HG03520 (cell line): Measurements from ENCODE around the gene OR7D2.
A peak's percentile ranks its signal among the peaks of the same experiment; 100 is the strongest.

ENCODE experiments used
- ATAC-seq: cut with Tn5 transposase; IDR thresholded peaks from one replicate; pipeline ENCODE4 v1.9.1; 2021; ENCODE audit warnings: mild to moderate bottlenecking, moderate library complexity; ENCODE audit not compliant: unreplicated experiment

OR7D2 gene

DNA sequence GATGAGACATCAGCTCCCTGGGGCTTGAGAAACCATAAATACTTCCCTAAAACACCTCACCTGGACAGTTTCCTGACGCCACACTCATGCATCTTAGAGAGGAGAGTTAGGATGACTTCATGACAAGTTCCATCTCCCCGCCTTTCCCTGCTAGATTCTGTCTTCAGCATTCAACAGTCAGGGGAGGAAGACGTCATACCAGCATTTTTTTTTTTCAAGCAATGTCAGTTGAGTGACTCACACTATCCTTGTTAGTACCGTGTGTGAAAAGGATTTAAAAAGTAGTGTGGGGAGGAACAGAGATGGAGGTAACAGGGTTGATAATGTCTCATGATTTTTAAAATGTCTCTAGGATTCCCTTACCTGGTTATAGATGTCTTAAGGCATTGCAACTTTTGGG, at the start of gene OR7D2:
TSS of gene OR7D2 (plus strand) at position 79 of the 400 bp plus-strand sequence. CDS start 6,803 bp downstream, outside the sequence.
- no peak for ATAC-seq

GRCh38 chr19:9130965-9131364, 47.8 kb upstream of the OR7D2 start:
- no peak for ATAC-seq

DNA sequence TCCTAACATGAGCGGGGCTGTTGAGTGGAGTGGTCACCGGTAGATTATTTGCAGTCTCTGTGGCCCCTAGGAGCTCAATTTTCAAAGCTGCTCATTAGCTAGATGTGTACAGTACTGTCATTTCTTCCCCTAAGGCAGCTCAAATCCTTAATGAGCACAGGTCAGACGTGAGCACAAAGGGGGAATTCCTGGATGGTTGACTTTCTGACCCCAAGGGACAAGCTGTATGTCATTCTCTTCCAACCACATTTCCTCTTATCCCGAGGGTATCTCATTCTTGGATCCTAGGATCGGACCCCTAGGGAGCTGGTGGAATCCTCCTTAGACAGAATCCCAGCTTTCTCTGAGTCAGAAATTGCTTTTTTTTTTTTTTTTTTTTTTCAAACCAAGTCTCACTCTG, 46.4 kb upstream of the OR7D2 start:
- no peak for ATAC-seq

GRCh38 chr19:9139609-9140158, 39.1 kb upstream of the OR7D2 start:
- ATAC-seq, result no peak

DNA sequence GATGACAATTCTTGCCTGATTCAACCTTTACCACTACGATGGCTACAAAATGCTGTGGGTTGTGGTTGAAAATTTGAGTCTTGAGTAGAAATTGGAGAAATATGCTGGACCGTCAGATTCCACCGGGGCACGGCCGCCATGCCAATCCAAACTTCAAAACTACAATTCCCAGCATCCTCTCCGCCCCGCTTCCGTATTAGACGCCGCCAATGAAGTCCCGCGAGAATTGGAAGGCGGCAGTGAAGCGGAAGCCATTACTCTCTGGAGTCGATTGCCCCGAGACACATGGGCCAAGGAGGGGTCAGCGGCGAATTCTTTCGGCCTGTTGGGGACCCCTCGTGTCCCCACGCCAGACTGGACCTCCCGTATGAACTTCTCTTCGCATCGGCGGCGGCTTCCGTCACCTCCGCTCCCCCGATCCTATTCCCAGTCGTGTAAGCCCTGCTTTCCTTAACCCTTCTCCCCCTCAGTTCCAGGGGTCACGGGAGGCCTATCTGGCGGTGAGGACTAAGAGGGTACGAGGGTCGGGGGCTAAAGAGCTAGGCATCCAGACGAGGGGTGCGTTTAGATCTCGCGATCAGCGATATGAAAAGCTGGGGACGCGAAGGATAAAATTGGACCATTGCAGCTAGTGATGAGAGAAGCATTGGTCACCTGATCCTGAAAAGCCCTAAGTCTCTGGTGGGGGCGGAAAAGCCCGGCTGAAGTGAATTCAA, 38.5 kb upstream of the OR7D2 start, which contains the start of gene ZNF317:
TSS of gene ZNF317 (plus strand) at position 239 of the 716 bp plus-strand sequence. CDS start 15,620 bp downstream, outside the sequence.
- peak; percentile 89 for ATAC-seq

- no peak for ATAC-seq
These were observed 33.9 kb upstream of the OR7D2 start for GRCh38 chr19:9144920-9145319.

DNA sequence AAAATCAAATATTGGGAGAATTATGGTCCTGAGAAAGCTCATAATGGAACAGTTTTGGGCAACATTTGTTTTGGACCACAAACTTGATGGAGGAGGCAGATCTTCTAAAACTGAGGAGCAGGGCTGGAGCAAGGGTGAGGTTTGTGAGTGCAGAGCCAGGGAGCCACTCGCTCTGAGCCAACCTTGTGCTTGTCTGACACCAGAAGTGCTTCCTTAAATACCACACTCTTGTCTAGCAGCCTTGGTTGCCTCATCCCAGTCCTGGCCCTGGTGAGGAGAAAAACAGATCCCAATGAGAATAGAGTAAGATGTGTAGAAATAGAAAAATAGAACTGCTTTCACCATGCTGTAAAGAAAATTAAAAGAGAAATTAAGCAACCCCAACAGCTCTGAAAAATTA, 31.9 kb upstream of the OR7D2 start:
- ATAC-seq, result no peak

- ATAC-seq, result no peak
These were observed 30.1 kb upstream of the OR7D2 start for GRCh38 chr19:9148697-9149096.

DNA sequence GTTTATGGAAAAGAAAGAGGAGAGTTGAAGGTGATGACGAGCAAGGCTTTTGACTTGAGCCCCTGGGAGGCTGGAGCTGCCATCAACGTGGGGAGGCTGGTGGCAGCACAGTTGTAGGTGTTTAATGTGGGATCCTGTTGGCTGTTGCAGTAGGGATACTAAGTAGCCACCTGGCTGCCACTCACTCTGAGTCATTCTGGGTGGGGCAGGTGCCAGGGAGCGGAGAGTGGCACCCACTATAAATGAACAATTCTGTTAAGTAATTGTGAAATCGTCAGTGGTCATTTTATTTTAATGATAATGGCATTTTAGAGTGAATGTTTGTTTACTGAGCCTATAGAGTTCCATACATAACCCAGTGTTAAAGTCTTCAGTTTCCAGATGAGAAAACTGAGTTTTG, 28.8 kb upstream of the OR7D2 start:
- no peak for ATAC-seq

DNA sequence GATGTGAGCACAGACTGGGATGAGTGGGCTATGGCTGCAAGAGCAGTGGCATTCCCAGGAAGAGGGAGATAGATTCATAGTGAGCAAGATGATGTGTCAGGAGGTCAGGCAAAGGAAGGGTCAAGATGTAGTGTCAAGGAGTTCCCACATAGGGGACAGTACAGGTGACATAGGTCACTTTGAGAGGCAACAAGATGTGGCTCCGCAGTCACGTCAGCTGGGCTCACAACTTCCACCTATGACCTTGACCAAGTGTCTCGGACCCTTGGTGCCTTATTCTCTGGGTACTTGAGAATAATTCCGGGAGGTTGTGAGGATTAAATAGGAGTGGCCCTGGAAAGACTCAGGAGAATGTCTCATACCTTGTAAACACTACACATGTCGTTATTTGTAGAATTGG, 28.1 kb upstream of the OR7D2 start:
- ATAC-seq, result no peak

DNA sequence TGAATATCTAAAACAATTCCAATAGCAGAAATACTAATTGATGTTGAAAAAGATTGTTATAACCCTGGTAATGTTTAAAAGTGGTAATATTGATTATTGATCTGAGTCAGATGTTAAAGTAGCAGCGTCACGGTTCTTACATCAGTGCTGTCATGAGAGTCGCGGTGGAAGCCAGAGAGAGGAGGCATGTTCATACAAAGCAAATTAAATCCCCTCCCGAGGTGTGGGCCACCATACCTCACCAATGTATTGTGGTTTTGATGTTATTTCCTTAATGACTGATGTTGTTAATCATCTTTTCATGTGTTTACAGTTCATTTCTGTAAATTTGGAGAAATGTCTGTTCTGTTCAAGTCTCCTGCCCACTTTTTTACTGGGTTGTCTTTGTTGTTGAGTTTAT, 27.4 kb upstream of the OR7D2 start:
- no peak for ATAC-seq

GRCh38 chr19:9155591-9155990, 23.2 kb upstream of the OR7D2 start:
- ATAC-seq, result no peak

GRCh38 chr19:9156304-9156703, 22.5 kb upstream of the OR7D2 start:
- no peak for ATAC-seq

DNA sequence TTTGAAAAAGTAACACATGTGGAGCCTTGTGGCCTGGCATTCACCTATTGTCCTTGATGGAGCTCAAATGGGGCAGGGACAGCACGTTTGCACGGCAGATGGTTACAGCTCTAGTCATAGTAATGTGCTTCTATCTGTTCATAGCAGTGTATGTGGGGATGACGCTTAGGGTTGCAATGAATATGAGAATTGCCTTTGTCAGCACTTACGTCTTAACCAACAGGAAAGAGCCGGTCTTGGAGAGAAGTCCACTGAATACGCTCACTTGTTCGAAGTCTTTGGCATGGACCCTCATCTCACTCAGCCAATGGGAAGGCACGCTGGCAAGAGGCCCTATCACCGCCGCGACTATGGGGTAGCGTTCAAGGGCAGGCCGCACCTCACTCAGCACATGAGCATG, 18.9 kb upstream of the OR7D2 start:
- ATAC-seq, result no peak

GRCh38 chr19:9161427-9161826, 17.4 kb upstream of the OR7D2 start:
- no peak for ATAC-seq

GRCh38 chr19:9165261-9165660, 13.5 kb upstream of the OR7D2 start:
- ATAC-seq, result no peak

GRCh38 chr19:9166846-9167245, 11.9 kb upstream of the OR7D2 start:
- no peak for ATAC-seq

- no peak for ATAC-seq
These were observed 7.3 kb upstream of the OR7D2 start for GRCh38 chr19:9171393-9171991.

- no peak for ATAC-seq
These were observed 3.5 kb upstream of the OR7D2 start for GRCh38 chr19:9175326-9175725.

GRCh38 chr19:9183000-9183399, 4.2 kb downstream of the OR7D2 start:
- ATAC-seq, result no peak

DNA sequence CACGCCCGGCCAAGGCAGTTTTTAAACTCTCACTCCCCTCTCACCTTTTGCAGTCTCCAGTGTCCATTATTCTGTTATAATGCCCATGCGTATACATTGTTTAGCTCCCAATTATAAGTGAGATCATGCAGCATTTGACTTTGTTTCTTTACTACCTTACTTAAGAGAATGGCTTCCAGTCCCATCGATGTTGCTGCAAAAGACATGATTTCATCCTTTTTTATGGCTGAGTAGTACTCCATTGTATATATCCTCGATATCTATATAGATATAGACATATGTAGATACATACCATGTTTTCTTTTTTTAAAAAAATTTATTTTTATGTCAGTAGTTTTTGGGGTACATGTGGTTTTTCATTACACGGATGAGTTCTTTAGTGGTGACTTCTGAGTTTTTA, 8.4 kb downstream of the OR7D2 start:
- ATAC-seq, result no peak

- ATAC-seq, result no peak
These were observed 10.8 kb downstream of the OR7D2 start for GRCh38 chr19:9189535-9189934.
